IMR-90 (cell line): ENCODE data around the gene U2SURP.

Experiments
- BHLHE40 ChIP-seq: fragments of 150-350 bp; IDR thresholded peaks from 2 replicates; pipeline ENCODE4 v1.6.1; 2016; ENCODE audit warnings: mild to moderate bottlenecking, low read depth, low read length
- CEBPB ChIP-seq: IDR thresholded peaks from 2 replicates; pipeline ENCODE4 v1.6.1; 2012; ENCODE audit warnings: low read depth, low read length, improper control_type of control experiment
- CHD1 ChIP-seq: IDR thresholded peaks from 2 replicates; pipeline ENCODE4 v1.6.1; 2012; ENCODE audit warnings: low read depth, low read length, improper control_type of control experiment
- MAFK ChIP-seq: IDR thresholded peaks from 2 replicates; pipeline ENCODE4 v1.6.1; 2012; ENCODE audit warnings: low read depth, low read length, improper control_type of control experiment
- MAZ ChIP-seq: IDR thresholded peaks from 2 replicates; pipeline ENCODE4 v1.6.1; 2012; ENCODE audit warnings: low read depth, mild to moderate bottlenecking, low read length, improper control_type of control experiment, moderate library complexity, borderline replicate concordance
- MXI1 ChIP-seq: IDR thresholded peaks from 2 replicates; pipeline ENCODE4 v1.6.1; 2012; ENCODE audit warnings: low read depth, mild to moderate bottlenecking, low read length, moderate library complexity, borderline replicate concordance
- POLR2A ChIP-seq: IDR thresholded peaks from 2 replicates; pipeline ENCODE4 v1.6.1; 2012; ENCODE audit warnings: mild to moderate bottlenecking, low read depth, low read length
- RAD21 ChIP-seq: IDR thresholded peaks from 2 replicates; pipeline ENCODE4 v1.6.1; 2012; ENCODE audit warnings: low read length, improper control_type of control experiment
- RCOR1 ChIP-seq: IDR thresholded peaks from 2 replicates; pipeline ENCODE4 v1.6.1; 2012; ENCODE audit warnings: mild to moderate bottlenecking, low read length, improper control_type of control experiment; ENCODE audit not compliant: insufficient replicate concordance
- RFX5 ChIP-seq: IDR thresholded peaks from 2 replicates; pipeline ENCODE4 v1.8.0; 2012; ENCODE audit warnings: low read depth, mild to moderate bottlenecking, low read length, moderate library complexity
- SMC3 ChIP-seq: fragments of 150-350 bp; IDR thresholded peaks from 2 replicates; pipeline ENCODE4 v1.6.1; 2016; ENCODE audit warnings: low read depth, mild to moderate bottlenecking, antibody characterized with exemption, low read length, moderate library complexity
- TF ChIP-seq, protein P1 (sequence below): conservative IDR thresholded peaks from 2 replicates; pipeline ENCODE4 v1.5.1; 2012; ENCODE audit warnings: mild to moderate bottlenecking, low read depth, low read length, improper control_type of control experiment
- TF ChIP-seq, protein P2 (sequence below): fragments of 150-350 bp; IDR thresholded peaks from 2 replicates; pipeline ENCODE4 v1.6.1; 2017; ENCODE audit warnings: mild to moderate bottlenecking, antibody characterized with exemption, low read length, low read depth
- TF ChIP-seq, protein P3 (sequence below): fragments of 150-350 bp; IDR thresholded peaks from 2 replicates; pipeline ENCODE4 v1.6.1; 2016; ENCODE audit warnings: low read depth, mild to moderate bottlenecking, low read length, moderate library complexity, borderline replicate concordance

DNA sequence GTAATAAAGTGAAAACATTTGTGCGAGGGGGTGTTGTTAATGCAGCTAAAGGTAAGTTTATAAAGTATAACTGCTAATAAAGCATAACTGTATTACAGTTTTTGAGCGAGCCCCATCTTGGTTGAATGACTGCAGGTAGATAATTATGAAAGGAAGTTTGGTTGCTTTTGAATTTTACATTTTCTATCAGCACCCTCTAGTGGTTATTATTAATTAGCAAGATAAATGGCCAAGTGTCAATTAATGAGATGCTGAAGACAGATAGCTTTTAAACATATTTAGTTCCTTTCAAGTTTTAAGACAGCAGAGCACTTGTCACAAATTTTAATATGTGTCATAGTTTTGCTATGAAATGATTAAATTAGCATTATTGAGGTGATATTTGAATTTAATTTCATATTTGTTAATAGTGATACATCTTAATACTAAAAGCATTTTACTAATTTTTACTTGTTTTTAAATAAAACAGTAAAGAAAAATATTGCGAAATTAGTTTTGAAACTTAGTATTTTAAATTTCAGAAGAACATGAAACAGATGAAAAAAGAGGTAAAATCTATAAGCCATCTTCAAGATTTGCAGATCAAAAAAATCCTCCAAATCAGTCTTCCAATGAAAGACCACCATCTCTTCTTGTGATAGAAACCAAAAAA lies 15.1 kb downstream of the U2SURP start:
- TF ChIP-seq RAD21 (0 out of 2 replicates have a peak, but pooled peaks have one; percentile 9), POLR2A (no peak), MXI1 (no peak), RFX5 (no peak), MAFK (no peak), MAZ (no peak), CHD1 (no peak), SMC3 (no peak), CEBPB (peak; percentile 54), RCOR1 (no peak), BHLHE40 (no peak)
- TF ChIP-seq, protein P1, sequence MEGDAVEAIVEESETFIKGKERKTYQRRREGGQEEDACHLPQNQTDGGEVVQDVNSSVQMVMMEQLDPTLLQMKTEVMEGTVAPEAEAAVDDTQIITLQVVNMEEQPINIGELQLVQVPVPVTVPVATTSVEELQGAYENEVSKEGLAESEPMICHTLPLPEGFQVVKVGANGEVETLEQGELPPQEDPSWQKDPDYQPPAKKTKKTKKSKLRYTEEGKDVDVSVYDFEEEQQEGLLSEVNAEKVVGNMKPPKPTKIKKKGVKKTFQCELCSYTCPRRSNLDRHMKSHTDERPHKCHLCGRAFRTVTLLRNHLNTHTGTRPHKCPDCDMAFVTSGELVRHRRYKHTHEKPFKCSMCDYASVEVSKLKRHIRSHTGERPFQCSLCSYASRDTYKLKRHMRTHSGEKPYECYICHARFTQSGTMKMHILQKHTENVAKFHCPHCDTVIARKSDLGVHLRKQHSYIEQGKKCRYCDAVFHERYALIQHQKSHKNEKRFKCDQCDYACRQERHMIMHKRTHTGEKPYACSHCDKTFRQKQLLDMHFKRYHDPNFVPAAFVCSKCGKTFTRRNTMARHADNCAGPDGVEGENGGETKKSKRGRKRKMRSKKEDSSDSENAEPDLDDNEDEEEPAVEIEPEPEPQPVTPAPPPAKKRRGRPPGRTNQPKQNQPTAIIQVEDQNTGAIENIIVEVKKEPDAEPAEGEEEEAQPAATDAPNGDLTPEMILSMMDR = peak; percentile 40
- TF ChIP-seq, protein P2, sequence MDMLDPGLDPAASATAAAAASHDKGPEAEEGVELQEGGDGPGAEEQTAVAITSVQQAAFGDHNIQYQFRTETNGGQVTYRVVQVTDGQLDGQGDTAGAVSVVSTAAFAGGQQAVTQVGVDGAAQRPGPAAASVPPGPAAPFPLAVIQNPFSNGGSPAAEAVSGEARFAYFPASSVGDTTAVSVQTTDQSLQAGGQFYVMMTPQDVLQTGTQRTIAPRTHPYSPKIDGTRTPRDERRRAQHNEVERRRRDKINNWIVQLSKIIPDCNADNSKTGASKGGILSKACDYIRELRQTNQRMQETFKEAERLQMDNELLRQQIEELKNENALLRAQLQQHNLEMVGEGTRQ = no peak
- TF ChIP-seq, protein P3, sequence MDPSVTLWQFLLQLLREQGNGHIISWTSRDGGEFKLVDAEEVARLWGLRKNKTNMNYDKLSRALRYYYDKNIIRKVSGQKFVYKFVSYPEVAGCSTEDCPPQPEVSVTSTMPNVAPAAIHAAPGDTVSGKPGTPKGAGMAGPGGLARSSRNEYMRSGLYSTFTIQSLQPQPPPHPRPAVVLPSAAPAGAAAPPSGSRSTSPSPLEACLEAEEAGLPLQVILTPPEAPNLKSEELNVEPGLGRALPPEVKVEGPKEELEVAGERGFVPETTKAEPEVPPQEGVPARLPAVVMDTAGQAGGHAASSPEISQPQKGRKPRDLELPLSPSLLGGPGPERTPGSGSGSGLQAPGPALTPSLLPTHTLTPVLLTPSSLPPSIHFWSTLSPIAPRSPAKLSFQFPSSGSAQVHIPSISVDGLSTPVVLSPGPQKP = no peak
